ENCODE results near the gene SLC12A6.

Gene SLC12A6

GRCh38 chr15:34188711-34189110, 148.9 kb downstream of the SLC12A6 start:
- no peaks in the 10 kb centered on the region for H3K27me3 ChIP-seq

GRCh38 chr15:34185666-34186065, 151.9 kb downstream of the SLC12A6 start:
- Histone ChIP-seq H3K4me3 (ENCODE audit: low read depth in 1 of 2, low read length in 1 of 2) (no peak overlapping the region), H3K9me3 (no peaks in the 10 kb centered on the region), H3K4me1 (ENCODE audit: control insufficient read depth in 1 of 2, insufficient read depth in 1 of 2, low read depth in 1 of 2, low read length in 1 of 2) (peaks cover 18 to 21% of the 10 kb centered on the region in 2 experiments), H3K27me3 (no peaks in the 10 kb centered on the region), H3K27ac (peak overlapping the region; percentile 25), H3K36me3 (no peaks in the 10 kb centered on the region)
- no peak for TF ChIP-seq CTCF (IDR thresholded peaks at IDR 0.05)

More at GRCh38 chr15:34188711-34189110, 148.9 kb downstream of the SLC12A6 start:
- H3K36me3 ChIP-seq: no peaks in the 10 kb centered on the region
- H3K27ac ChIP-seq: peak overlapping the region; percentile 38
- no peak overlapping the region for H3K4me3 ChIP-seq (ENCODE audit: low read depth in 1 of 2, low read length in 1 of 2)
- peaks cover 18 to 21% of the 10 kb centered on the region in 2 experiments for H3K4me1 ChIP-seq (ENCODE audit: control insufficient read depth in 1 of 2, insufficient read depth in 1 of 2, low read depth in 1 of 2, low read length in 1 of 2)
- TF ChIP-seq CTCF (IDR thresholded peaks at IDR 0.05): no peak
- no peaks in the 10 kb centered on the region for H3K9me3 ChIP-seq

GRCh38 chr15:34182942-34183341, 154.6 kb downstream of the SLC12A6 start:
- H3K27me3 ChIP-seq: no peaks in the 10 kb centered on the region
- H3K4me1 ChIP-seq (ENCODE audit: control insufficient read depth in 1 of 2, insufficient read depth in 1 of 2, low read depth in 1 of 2, low read length in 1 of 2): peaks cover 15 to 18% of the 10 kb centered on the region in 2 experiments
- no peaks in the 10 kb centered on the region for H3K36me3 ChIP-seq
- TF ChIP-seq CTCF (IDR thresholded peaks at IDR 0.05): no peak
- no peaks in the 10 kb centered on the region for H3K9me3 ChIP-seq
- H3K27ac ChIP-seq: no peak overlapping the region
- no peak overlapping the region for H3K4me3 ChIP-seq (ENCODE audit: low read depth in 1 of 2, low read length in 1 of 2)
